Nephron progenitor cell (in vitro differentiated cells): ENCODE results near the gene COMP.
"Not testable (repeated sequence)": the region's sequence is repeated elsewhere in the genome, so short reads cannot be mapped to it uniquely, and the experiment has no call there.

ENCODE experiments used
- DNase-seq: peaks from one replicate; pipeline ENCODE4 v3.0.0; 2021
- H3K27ac Mint-ChIP-seq: 2 replicates; pipeline ENCODE4 v1.8.0; 2021; ENCODE audit warnings: mild to moderate bottlenecking, moderate library complexity, mixed read lengths
- H3K27me3 Mint-ChIP-seq: 2 replicates; pipeline ENCODE4 v1.8.0; 2021; ENCODE audit warnings: mild to moderate bottlenecking, low read depth, mixed read lengths; ENCODE audit not compliant: poor library complexity
- H3K36me3 Mint-ChIP-seq: 2 replicates; pipeline ENCODE4 v1.8.0; 2021; ENCODE audit warnings: low read depth, mixed read lengths
- H3K4me1 Mint-ChIP-seq: 2 replicates; pipeline ENCODE4 v1.8.0; 2021; ENCODE audit warnings: mixed read lengths
- H3K4me3 Mint-ChIP-seq: 2 replicates; pipeline ENCODE4 v1.8.0; 2021; ENCODE audit warnings: mild to moderate bottlenecking, moderate library complexity, mixed read lengths
- H3K9me3 Mint-ChIP-seq: 2 replicates; pipeline ENCODE4 v1.8.0; 2021; ENCODE audit warnings: mild to moderate bottlenecking, moderate library complexity, mixed read lengths
- TF ChIP-seq, protein P1 (sequence below): fragments of 200-600 bp; sonication (generic); IDR thresholded peaks from 2 replicates; pipeline ENCODE4 v1.5.0; 2021; ENCODE audit warnings: antibody characterized with exemption

COMP gene

DNA sequence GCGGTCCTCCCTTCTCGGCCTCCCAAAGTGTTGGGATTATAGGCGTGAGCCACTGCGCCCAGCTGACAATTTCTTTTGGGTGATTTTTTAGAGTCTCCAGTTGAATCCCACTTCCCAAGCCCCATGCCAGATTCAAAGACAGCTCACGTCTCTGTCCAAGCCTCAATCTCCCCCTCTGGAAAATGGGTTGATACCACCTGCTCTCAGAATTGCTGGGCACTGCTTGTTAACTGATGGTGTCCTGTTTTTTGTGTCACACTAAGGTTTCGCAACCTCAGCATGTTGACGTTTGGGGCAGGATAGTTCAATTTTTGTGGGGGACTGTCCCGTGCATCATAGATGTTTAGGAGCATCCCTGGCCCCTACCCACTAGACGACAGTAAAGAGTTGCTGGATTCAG is 26.5 kb upstream of the COMP start:
- TF ChIP-seq, protein P1, sequence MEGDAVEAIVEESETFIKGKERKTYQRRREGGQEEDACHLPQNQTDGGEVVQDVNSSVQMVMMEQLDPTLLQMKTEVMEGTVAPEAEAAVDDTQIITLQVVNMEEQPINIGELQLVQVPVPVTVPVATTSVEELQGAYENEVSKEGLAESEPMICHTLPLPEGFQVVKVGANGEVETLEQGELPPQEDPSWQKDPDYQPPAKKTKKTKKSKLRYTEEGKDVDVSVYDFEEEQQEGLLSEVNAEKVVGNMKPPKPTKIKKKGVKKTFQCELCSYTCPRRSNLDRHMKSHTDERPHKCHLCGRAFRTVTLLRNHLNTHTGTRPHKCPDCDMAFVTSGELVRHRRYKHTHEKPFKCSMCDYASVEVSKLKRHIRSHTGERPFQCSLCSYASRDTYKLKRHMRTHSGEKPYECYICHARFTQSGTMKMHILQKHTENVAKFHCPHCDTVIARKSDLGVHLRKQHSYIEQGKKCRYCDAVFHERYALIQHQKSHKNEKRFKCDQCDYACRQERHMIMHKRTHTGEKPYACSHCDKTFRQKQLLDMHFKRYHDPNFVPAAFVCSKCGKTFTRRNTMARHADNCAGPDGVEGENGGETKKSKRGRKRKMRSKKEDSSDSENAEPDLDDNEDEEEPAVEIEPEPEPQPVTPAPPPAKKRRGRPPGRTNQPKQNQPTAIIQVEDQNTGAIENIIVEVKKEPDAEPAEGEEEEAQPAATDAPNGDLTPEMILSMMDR, result no peak
- no peak overlapping the region for H3K27ac Mint-ChIP-seq
- peaks cover 9% of the 10 kb centered on the region for H3K4me1 Mint-ChIP-seq
- no peaks in the 10 kb centered on the region for H3K9me3 Mint-ChIP-seq
- DNase-seq, result no peak
- H3K4me3 Mint-ChIP-seq, result no peak overlapping the region
- no peaks in the 10 kb centered on the region for H3K36me3 Mint-ChIP-seq
- H3K27me3 Mint-ChIP-seq, result peaks cover 19% of the 10 kb centered on the region

DNA sequence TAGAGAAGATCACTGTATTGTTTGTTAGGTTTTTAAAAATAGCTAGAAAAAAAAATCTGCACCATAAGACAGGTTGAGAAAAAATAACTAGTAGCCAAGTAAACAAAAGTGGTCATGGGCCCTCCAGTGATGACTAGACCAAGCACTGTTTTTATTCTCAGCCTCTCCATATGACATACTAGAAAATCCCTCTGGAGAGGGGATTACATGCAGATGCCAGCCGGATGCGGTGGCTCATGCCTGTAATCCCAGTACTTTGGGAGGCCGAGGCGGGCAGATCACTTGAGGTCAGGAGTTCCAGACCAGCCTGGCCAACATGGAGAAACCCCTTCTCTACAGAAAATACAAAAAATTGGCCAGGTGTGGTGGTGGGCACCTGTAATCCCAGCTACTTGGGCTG is 25.5 kb upstream of the COMP start:
- not testable (repeated sequence) for H3K27ac Mint-ChIP-seq, H3K36me3 Mint-ChIP-seq

DNA sequence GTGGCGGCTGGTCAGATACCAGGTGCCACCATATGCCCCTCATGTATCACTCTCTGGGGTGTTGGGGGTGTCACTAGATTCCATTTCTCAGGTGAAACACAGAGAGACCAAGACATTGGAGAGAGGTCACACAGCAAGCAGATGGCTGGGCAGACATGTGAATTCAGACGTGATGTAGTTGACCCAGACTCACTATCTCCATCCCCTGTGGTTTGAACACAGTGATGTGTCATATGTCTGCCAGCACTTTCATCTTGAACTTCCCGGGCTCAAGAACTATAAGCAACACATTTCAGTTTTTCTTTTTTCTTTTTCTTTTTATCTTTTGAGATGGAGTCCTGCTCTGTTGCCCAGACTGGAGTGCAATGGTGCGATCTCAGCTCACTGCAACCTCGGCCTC is 24.6 kb upstream of the COMP start:
- H3K4me1 Mint-ChIP-seq, result peaks cover 9% of the 10 kb centered on the region
- no peaks in the 10 kb centered on the region for H3K9me3 Mint-ChIP-seq
- no peak for DNase-seq
- no peak overlapping the region for H3K4me3 Mint-ChIP-seq
- H3K27me3 Mint-ChIP-seq, result peaks cover 30% of the 10 kb centered on the region
- no peak overlapping the region for H3K27ac Mint-ChIP-seq
- no peaks in the 10 kb centered on the region for H3K36me3 Mint-ChIP-seq
- TF ChIP-seq, protein P1, result no peak

More for the DNA sequence above, 25.5 kb upstream of the COMP start:
- H3K27me3 Mint-ChIP-seq, result peaks cover 27% of the 10 kb centered on the region
- not testable (repeated sequence) for H3K9me3 Mint-ChIP-seq, H3K4me3 Mint-ChIP-seq, DNase-seq, H3K4me1 Mint-ChIP-seq

DNA sequence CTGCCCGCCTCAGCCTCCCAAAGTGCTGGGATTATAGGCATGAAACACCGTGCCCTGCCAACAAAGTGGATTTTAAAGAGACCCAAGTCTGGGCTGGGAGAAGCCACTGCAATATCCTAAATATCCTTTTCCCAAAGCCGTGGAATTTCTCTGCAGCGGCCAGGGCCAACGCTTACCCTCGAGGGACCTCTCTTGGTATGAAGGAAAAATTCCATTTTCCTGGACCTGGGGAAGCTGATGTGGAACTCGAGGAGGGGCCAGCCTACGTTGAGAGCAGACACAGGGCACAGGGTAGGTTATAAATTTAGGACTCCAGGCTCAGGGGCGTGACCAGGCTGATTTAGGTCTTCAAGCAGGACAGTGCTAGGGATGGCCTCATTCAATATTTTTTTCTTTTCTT is 23.0 kb upstream of the COMP start:
- Mint-ChIP-seq H3K4me3 (no peak overlapping the region), H3K27ac (no peak overlapping the region), H3K36me3 (no peaks in the 10 kb centered on the region), H3K9me3 (no peaks in the 10 kb centered on the region), H3K27me3 (peaks cover 41% of the 10 kb centered on the region), H3K4me1 (peaks cover 9% of the 10 kb centered on the region)
- TF ChIP-seq, protein P1, result no peak
- peak; percentile 27 for DNase-seq

DNA sequence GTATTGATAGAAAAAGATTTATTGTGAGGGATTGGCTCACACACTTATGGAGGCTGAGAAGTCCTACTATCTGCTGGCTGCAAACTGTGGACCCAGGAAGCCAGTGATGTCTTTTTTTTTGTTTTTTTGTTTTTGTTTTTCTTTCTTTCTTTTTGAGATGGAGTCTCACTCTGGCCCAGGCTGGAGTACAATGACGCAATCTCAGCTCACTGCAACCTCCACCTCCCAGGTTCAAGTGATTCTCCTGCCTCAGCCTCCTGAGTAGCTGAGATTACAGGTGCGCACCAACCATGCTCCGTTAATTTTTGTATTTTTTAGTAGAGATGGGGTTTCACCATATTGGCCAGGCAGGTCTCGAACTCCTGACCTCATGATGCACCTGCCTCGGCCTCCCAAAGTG is 20.5 kb upstream of the COMP start:
- peaks cover 46% of the 10 kb centered on the region for H3K27me3 Mint-ChIP-seq

DNA sequence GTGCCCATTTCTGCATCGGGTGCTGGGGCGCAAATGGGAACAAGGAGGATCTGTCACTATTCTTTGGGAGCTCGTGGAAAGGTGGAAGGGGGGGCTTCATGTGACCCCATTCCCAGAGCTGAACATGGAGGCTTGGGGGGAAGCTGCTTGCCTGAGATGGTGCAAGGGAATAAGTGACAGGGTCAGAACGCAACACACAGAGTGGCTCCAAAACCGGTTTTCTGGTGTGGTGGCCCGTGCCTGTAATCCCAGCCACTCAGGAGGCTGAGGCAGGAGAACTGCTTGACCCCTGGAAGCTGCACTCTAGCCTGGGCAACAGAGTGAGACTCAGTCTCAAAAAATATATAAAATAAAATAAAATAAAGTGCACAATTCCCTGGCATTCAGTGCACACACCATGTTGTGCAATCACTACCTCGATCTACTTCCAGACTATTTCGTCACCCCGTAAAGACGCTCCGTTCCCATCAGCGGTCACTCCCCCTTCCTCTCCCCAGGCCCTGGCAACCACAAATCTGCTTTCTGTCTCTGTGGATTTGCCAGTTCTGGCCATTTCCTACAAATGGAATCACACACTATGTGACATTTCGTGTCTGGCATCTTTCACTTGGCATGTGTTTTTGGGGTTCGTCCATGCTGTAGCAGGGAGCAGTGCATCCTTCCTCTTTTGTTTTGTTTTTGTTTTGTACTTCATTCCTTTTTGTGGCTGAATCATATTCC is 18.2 kb upstream of the COMP start:
- no peak overlapping the region for H3K27ac Mint-ChIP-seq
- TF ChIP-seq, protein P1, result no peak

More for the DNA sequence above, 20.5 kb upstream of the COMP start:
- not testable (repeated sequence) for H3K4me3 Mint-ChIP-seq, DNase-seq, H3K9me3 Mint-ChIP-seq, H3K4me1 Mint-ChIP-seq, H3K27ac Mint-ChIP-seq, H3K36me3 Mint-ChIP-seq

DNA sequence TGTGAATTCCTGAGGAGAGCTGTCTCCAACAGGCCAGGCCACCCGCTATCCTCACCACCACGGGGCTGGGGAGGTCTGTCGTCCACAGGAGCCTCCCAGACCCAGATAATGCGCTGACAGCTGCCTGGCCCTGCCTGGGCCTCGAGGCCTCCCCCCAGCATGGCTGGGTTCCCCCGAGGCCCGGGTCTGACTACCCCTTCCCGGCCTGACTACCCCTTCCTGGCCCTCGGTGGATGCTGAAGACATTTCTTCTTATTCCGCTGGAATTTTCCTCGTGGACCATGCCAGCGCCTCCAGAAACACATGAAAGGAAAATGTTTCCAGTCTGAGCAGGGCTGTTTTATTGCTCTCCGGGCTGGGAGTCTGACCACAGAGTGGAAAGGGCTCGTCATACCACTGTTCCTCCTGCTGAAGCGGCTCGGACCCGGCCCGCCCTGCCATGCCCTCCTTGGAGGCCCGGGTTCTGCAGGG is 16.8 kb upstream of the COMP start:
- Mint-ChIP-seq H3K4me1 (peaks cover 20% of the 10 kb centered on the region), H3K27me3 (peaks cover 33% of the 10 kb centered on the region), H3K36me3 (no peaks in the 10 kb centered on the region), H3K9me3 (no peaks in the 10 kb centered on the region), H3K27ac (no peak overlapping the region), H3K4me3 (no peak overlapping the region)
- TF ChIP-seq, protein P1, result no peak
- DNase-seq, result no peak

More for the DNA sequence above, 18.2 kb upstream of the COMP start:
- no peak for DNase-seq
- Mint-ChIP-seq H3K9me3 (no peaks in the 10 kb centered on the region), H3K36me3 (no peaks in the 10 kb centered on the region), H3K27me3 (peaks cover 36% of the 10 kb centered on the region), H3K4me1 (peaks cover 15% of the 10 kb centered on the region), H3K4me3 (no peak overlapping the region)
